GM18951 (cell line): ENCODE data around the gene SPATS2.

Source experiments
- POLR2A ChIP-seq: IDR thresholded peaks from 4 replicates; pipeline ENCODE4 v1.6.1; 2011; ENCODE audit warnings: mild to moderate bottlenecking; ENCODE audit not compliant: insufficient read length, insufficient read depth; ENCODE audit errors: extremely low read depth
- in situ Hi-C: fragments of 300-500 bp; cut with MboI; formaldehyde crosslinking; loops from one replicate; pipeline ENCODE4 v1.12.0; 2022; ENCODE audit warnings: low sequenced_read_pairs, mixed read lengths, inconsistent platforms; ENCODE audit not compliant: unreplicated experiment

The SPATS2 gene

GRCh38 chr12:49456131-49456679 lies 88.9 kb downstream of the SPATS2 start:
- in situ Hi-C loops = no loop called here
- no peak for TF ChIP-seq POLR2A

GRCh38 chr12:49458816-49459215 lies 91.6 kb downstream of the SPATS2 start:
- no peak for TF ChIP-seq POLR2A
- in situ Hi-C loops = no loop called here

DNA sequence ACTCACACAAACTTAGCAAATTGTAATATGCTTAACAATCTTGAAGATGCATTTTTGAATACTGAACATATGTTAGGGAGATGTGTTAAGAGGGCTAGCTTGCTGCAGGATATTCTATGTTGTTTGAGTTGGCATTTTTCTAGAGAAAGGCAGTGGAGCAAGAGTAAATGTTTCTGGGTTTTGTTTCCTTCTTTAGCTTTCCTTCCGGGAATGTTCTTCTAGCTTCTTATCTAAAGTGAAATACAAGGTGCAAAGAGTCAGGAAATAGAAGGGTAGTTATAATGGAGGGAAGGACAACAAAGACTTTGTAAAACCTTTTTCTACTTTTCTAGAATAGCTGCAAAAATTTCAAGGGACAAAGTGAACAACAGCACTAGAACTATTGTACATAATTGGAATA lies 94.0 kb downstream of the SPATS2 start:
- no peak for TF ChIP-seq POLR2A
- in situ Hi-C loops = no loop called here

DNA sequence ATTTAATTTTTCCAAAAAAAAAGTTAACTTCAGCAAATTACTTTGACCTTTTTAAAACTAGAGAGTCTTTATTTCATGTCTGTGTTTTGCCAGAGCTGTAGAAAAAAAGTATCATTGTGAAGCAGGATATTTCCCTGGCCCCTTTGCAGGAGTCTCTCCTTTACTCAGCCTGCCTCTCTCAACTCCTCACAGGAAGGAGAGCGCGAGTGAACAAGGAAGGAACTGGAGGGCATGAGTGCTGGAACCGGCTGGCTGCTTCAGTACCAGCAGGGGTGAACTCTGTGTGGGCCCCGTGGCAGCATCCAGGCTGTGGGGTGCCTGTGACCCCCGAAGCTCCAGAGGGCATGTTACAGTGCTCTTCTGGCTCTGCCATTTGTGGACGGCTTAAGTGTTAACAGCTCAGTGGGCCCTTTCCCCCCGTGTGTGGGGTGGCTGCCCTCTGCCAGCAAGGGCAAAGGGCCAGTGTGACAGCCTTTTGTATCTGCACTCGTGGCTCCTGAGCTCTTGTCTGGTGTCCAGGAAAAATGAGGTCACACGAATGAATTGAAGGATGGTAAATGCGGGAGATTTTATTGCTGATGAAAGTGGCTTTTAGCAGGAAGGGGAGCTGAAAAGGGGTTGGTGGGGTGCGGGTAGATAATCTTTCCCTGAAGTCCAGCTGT lies 95.0 kb downstream of the SPATS2 start:
- in situ Hi-C loops = no loop called here
- TF ChIP-seq POLR2A = no peak

DNA sequence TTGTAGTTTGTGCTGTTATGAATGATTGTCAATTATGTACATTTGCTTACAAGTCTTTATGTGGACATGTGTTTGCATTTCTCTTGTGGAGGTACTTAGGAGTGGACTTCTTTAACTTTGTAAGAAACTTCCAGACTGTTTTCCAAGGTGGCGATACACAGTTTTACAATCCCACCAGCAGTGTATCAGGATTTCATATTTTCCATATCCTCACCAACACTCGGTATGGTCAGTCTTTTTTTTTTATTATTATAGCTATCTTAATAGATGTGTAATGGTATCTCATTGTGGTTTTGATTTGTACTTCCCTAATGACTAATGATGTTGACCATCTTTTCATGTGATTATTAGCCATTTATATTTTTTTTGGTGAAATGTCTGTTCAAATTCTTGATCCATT lies 97.9 kb downstream of the SPATS2 start:
- in situ Hi-C loops = no loop called here
- no peak for TF ChIP-seq POLR2A

DNA sequence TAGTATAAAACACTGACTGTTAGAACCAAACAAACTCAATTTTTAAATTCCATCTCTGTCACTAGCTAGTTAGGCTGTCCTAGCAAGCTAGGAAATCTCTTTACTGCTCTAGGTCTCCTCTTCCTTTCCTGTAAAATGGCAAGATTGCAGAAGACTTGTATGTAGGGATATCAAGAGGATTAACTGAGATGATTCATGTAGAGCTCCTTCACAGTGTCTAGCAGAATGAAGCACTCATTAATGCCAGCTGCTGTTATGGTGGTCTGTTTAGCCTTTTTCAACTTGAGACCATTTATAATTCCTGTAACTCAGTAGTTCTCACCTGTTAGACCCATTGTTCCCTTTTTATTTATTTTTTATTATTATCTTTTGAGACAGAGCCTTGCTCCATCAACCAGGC lies 103.7 kb downstream of the SPATS2 start:
- TF ChIP-seq POLR2A = no peak
- in situ Hi-C loops = no loop called here

DNA sequence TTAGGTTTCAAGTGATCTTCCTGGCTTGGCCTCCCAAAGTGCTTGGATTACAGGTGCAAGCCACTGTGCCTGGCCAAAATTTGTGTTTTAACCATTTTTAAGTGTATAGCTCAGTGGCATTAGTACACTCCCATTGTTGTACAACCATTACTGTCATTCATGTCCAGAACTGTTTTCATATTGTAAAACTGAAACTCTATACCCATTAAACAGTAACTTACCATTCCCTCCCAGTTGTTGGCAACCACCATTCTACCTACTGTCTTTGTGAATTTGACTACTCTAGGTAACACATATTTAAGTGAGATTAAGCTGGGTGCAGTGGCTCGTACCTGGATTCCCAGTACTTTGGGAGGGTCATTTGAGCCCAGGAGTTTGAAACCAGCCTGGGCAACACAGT lies 104.3 kb downstream of the SPATS2 start:
- in situ Hi-C loops = no loop called here
- no peak for TF ChIP-seq POLR2A

DNA sequence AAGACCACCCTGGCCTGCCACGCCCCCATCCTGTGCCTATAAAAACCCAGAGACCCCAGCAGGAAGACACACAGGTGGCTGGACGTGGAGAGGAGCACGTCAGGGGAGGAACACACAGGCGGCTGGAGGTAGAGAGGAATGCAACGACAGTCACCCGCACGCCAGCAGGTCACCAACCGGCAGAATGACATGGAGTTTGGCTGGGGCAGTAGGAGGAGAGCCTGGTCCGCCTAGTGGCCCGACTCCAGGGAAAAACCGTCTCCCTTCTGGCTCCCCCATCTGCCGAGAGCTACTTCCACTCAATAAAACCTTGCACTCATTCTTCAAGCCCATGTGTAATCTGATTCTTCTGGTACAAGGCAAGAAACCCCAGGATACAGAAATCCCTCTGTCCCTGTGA lies 108.8 kb downstream of the SPATS2 start:
- TF ChIP-seq POLR2A = no peak
- in situ Hi-C loops = no loop called here

DNA sequence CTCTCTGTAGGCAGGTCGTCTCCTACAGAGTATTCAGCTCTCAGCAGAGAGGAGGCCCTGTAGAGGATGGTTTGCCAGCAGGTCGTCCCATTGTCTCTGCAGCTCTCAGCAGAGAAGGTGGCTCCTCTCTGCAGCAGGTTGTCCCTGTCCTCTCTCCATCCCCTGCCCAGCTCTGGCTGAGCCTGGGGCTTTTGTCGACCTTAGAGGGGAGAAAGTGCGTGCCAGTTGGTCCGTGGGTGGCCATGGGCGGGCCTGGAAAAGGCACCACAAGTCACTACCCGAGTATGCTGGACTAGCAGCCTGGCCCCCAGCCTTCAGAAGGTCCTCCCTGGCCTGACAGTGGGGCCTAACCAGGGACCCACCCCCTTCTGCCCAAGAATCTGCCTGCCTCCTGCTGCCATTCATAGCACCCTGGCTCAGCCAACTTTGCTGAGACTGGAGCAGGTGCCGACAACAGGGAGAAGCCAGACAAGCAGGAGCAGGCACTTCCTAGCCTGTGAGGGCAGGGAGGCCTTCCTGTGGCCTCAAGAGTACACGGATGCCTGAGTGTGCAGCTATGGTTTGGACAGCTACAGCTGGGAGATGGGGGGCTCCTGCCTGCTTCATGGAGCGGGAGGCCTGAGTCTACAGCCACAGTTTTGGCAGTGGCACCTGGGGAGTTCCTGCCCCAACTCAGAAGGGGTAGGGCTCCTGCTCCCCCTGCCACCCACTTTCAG lies 111.8 kb downstream of the SPATS2 start:
- no peak for TF ChIP-seq POLR2A
- in situ Hi-C loops = no loop called here

DNA sequence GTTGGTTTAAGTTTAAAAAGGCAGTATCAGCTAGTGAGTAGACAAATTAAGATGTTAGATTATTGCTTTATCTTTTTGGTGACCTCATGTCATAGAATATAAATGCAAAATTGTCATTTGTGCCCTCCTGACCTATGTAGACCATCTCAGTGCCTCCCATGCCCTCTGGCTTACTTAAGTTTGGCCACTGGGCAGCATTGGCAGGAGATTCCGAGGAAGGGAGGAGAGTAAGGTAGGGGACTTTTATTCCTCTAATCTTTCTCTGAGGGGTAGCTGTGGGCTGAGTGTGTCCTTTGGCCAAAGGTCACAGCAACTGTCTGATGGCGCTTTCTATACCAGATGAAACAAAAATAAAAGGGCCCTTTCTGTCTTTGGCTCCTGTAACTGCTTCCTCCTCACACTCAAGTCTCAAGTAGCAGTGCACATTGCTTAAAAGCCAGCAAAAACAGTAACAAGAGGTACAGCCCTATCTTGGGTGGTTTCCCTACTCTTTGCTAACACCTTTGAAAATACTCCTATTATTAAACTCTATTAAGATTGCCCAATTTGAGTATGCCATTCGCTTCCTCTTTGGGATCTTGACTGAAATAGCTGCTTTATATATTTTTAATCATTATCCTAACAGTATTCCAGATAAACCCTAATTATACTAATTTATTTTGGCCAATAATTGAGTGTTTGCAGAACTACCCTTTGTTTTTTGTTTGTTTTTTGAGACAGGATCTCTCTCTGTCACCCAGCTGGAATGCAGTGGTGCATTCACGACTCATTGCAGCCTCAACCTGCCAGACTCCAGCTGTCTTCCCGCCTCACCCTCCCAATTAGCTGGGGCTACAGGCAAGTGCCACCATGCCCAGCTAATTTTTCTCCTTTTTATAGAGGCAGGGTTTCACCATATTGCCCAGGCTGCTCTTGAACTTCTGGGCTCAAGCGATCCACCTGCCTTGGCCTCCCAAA lies 115.1 kb downstream of the SPATS2 start:
- in situ Hi-C loops = no loop called here
- TF ChIP-seq POLR2A = no peak

- no peak for TF ChIP-seq POLR2A
- in situ Hi-C loops = no loop called here
These were observed 116.4 kb downstream of the SPATS2 start for GRCh38 chr12:49483619-49484018.

DNA sequence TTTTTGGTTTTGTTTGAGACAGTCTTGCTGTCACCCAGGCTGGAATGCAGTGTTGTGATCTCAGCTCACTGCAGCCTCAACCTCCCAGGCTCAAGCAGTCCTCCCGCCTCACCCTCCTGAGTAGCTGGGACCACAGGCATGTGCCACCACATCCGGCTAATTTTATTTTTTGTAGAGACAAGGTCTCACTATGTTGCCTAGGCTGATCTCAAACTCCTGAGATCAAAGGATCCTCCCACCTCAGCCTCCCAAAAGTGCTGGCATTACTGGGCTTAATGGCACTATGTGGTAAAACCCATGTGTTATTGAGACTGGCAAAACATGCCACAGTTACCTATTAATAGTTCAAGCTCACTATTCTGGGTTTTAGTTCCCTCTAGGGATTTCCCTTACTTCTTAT lies 120.3 kb downstream of the SPATS2 start:
- in situ Hi-C loops = no loop called here
- no peak for TF ChIP-seq POLR2A

GRCh38 chr12:49489154-49489553 lies 121.9 kb downstream of the SPATS2 start:
- in situ Hi-C loops = no loop called here
- TF ChIP-seq POLR2A = no peak
